Measurements from ENCODE around the gene SLC16A3.

- TF ChIP-seq, protein P1, sequence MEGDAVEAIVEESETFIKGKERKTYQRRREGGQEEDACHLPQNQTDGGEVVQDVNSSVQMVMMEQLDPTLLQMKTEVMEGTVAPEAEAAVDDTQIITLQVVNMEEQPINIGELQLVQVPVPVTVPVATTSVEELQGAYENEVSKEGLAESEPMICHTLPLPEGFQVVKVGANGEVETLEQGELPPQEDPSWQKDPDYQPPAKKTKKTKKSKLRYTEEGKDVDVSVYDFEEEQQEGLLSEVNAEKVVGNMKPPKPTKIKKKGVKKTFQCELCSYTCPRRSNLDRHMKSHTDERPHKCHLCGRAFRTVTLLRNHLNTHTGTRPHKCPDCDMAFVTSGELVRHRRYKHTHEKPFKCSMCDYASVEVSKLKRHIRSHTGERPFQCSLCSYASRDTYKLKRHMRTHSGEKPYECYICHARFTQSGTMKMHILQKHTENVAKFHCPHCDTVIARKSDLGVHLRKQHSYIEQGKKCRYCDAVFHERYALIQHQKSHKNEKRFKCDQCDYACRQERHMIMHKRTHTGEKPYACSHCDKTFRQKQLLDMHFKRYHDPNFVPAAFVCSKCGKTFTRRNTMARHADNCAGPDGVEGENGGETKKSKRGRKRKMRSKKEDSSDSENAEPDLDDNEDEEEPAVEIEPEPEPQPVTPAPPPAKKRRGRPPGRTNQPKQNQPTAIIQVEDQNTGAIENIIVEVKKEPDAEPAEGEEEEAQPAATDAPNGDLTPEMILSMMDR (IDR thresholded peaks at IDR 0.05) = no peak
- no peak for TF ChIP-seq POLR2A (IDR thresholded peaks at IDR 0.05)
Observed at GRCh38 chr17:82203920-82204319, 24.9 kb upstream of the SLC16A3 start.

Data from vagina (tissue), 2 donors.